ENCODE data around the gene RPLP2.

RPLP2 gene

DNA sequence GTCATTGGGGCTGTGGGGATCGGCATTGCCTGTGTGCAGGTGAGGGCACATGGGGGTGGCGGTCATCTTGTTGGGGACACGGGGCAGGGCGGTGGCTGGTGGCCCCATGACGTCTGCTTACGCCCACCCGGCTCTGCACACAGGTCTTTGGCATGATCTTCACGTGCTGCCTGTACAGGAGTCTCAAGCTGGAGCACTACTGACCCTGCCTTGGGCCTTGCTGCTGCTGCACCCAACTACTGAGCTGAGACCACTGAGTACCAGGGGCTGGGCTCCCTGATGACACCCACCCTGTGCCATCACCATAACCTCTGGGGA, 28.2 kb downstream of the RPLP2 start:
- peaks cover 41% of the 10 kb centered on the region for H3K36me3 ChIP-seq (ENCODE audit: control insufficient read depth, low read length)
- peaks cover 25% of the 10 kb centered on the region for H3K79me2 ChIP-seq (ENCODE audit: control insufficient read depth, low read length)
- no peak overlapping the region for H3K4me2 ChIP-seq (ENCODE audit: low read length)
- H3K4me1 ChIP-seq (ENCODE audit: control insufficient read depth, low read length), result peaks cover 14% of the 10 kb centered on the region
- no peak overlapping the region for H3K27ac ChIP-seq (ENCODE audit: low read depth, low read length)
- peaks cover 14% of the 10 kb centered on the region for H4K20me1 ChIP-seq (ENCODE audit: control insufficient read depth, insufficient read depth, low read depth, low read length)
- no peaks in the 10 kb centered on the region for H3K9me2 ChIP-seq (replicated peaks; ENCODE audit: control insufficient read depth, low read length)
- H3K27me3 ChIP-seq (ENCODE audit: control insufficient read depth, low read length), result peaks cover 22% of the 10 kb centered on the region
- H3F3A ChIP-seq (ENCODE audit: control insufficient read depth, insufficient read depth), result no peaks in the 10 kb centered on the region
- TF ChIP-seq EZH2phosphoT487 (IDR thresholded peaks at IDR 0.05; ENCODE audit: borderline replicate concordance, low read length) (no peak), CTCF (IDR thresholded peaks at IDR 0.05; ENCODE audit: low read depth, low read length, poor library complexity, severe bottlenecking) (no peak)
- no peak overlapping the region for H3K4me3 ChIP-seq (ENCODE audit: low read length)
- no peaks in the 10 kb centered on the region for H3K9me3 ChIP-seq (ENCODE audit: control insufficient read depth, insufficient read depth, low read length)

GRCh38 chr11:838441-839279, 28.9 kb downstream of the RPLP2 start:
- H4K20me1 ChIP-seq (ENCODE audit: control insufficient read depth, insufficient read depth, low read depth, low read length), result peaks cover 14% of the 10 kb centered on the region
- H3K27ac ChIP-seq (ENCODE audit: low read depth, low read length), result no peak overlapping the region
- TF ChIP-seq CTCF (IDR thresholded peaks at IDR 0.05; ENCODE audit: low read depth, low read length, poor library complexity, severe bottlenecking) (peak; percentile 16), EZH2phosphoT487 (IDR thresholded peaks at IDR 0.05; ENCODE audit: borderline replicate concordance, low read length) (no peak)
- no peak overlapping the region for H3K4me3 ChIP-seq (ENCODE audit: low read length)
- peaks cover 25% of the 10 kb centered on the region for H3K79me2 ChIP-seq (ENCODE audit: control insufficient read depth, low read length)
- peaks cover 20% of the 10 kb centered on the region for H3K27me3 ChIP-seq (ENCODE audit: control insufficient read depth, low read length)
- H3K36me3 ChIP-seq (ENCODE audit: control insufficient read depth, low read length), result peaks cover 41% of the 10 kb centered on the region
- no peaks in the 10 kb centered on the region for H3K9me2 ChIP-seq (replicated peaks; ENCODE audit: control insufficient read depth, low read length)
- peaks cover 14% of the 10 kb centered on the region for H3K4me1 ChIP-seq (ENCODE audit: control insufficient read depth, low read length)
- no peaks in the 10 kb centered on the region for H3K9me3 ChIP-seq (ENCODE audit: control insufficient read depth, insufficient read depth, low read length)
- no peak overlapping the region for H3K4me2 ChIP-seq (ENCODE audit: low read length)
- H3F3A ChIP-seq (ENCODE audit: control insufficient read depth, insufficient read depth), result no peaks in the 10 kb centered on the region

DNA sequence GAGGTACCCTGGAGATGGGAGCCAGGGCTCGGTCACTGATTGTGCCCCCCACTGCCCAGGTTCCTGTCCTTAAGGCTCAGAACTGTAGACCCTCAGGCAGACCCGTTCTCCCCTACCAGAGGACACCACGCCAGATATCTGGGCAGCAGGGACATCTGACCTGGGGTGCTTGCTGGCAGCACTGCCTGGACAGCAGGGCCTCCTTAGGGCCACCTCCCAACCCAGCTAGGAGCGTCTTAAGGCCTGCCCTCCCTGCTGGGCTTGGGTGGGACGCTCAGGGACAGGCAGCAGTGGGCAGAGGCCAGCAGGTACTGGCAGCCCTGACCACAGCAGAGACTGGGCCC, 29.5 kb downstream of the RPLP2 start:
- Histone ChIP-seq H3K36me3 (ENCODE audit: control insufficient read depth, low read length) (peaks cover 41% of the 10 kb centered on the region), H3K4me1 (ENCODE audit: control insufficient read depth, low read length) (peaks cover 20% of the 10 kb centered on the region), H3K27me3 (ENCODE audit: control insufficient read depth, low read length) (peaks cover 20% of the 10 kb centered on the region), H3K4me2 (ENCODE audit: low read length) (no peak overlapping the region), H3K4me3 (ENCODE audit: low read length) (no peak overlapping the region), H3K79me2 (ENCODE audit: control insufficient read depth, low read length) (peaks cover 25% of the 10 kb centered on the region), H3K9me2 (replicated peaks; ENCODE audit: control insufficient read depth, low read length) (no peaks in the 10 kb centered on the region), H3K27ac (ENCODE audit: low read depth, low read length) (no peak overlapping the region), H3K9me3 (ENCODE audit: control insufficient read depth, insufficient read depth, low read length) (no peaks in the 10 kb centered on the region), H3F3A (ENCODE audit: control insufficient read depth, insufficient read depth) (no peaks in the 10 kb centered on the region), H4K20me1 (ENCODE audit: control insufficient read depth, insufficient read depth, low read depth, low read length) (peaks cover 14% of the 10 kb centered on the region)
- no peak for TF ChIP-seq EZH2phosphoT487 (IDR thresholded peaks at IDR 0.05; ENCODE audit: borderline replicate concordance, low read length)
- no peak for TF ChIP-seq CTCF (IDR thresholded peaks at IDR 0.05; ENCODE audit: low read depth, low read length, poor library complexity, severe bottlenecking)

All from DOHH2 (cell line).